Stomach (tissue), 9 donors: ENCODE measurements around the gene NFATC2IP. TPM values are rescaled to one million over a fixed set of nuclear protein-coding genes. Genes with fewer than 3 reads are reported as not detected.
"Not testable (repeated sequence)": the region's sequence is repeated elsewhere in the genome, so short reads cannot be mapped to it uniquely, and the experiment has no call there.

ENCODE experiments used
- DNase-seq, 2 donors: peaks; one replicate each; pipeline versions ENCODE4 v3.0.0 to v3.0.0-alpha.2; 2013 to 2019
- H3K27ac ChIP-seq, 5 donors: fragments of 200-600 bp in 4 of 5; sonication (generic) in 4 of 5; one replicate each; pipeline ENCODE4 v1.5.1; 2013 to 2019; ENCODE audit warnings: mild to moderate bottlenecking in 1 of 5, moderate library complexity in 1 of 5
- H3K27me3 ChIP-seq, 3 donors: fragments of 200-600 bp; sonication (generic); one replicate each; pipeline ENCODE4 v1.5.1; 2017 to 2019; ENCODE audit warnings: mixed run types in 1 of 3
- H3K36me3 ChIP-seq, 4 donors: fragments of 200-600 bp; sonication (generic); 1 replicate in 3 of 4; 2 replicates in 1 of 4; pipeline ENCODE4 v1.5.1; 2016 to 2019
- H3K4me1 ChIP-seq, 4 donors: fragments of 200-600 bp; sonication (generic); one replicate each; pipeline ENCODE4 v1.5.1; 2016 to 2019
- H3K4me3 ChIP-seq, 4 donors: fragments of 200-600 bp; sonication (generic) in 3 of 4; one replicate each; pipeline ENCODE4 v1.5.1; 2016 to 2019; ENCODE audit warnings: mild to moderate bottlenecking in 1 of 4
- H3K9me3 ChIP-seq, 4 donors: fragments of 200-600 bp; sonication (generic); one replicate each; pipeline ENCODE4 v1.5.1; 2016 to 2019
- CTCF ChIP-seq, 7 experiments: fragments of 450-650 bp in 4 of 7; fragments of 200-600 bp in 3 of 7; sonication (generic) in 3 of 7; IDR thresholded peaks; one replicate each; pipeline ENCODE4 v1.5.1; 2016 to 2019; ENCODE audit warnings: antibody characterized with exemption in 7 of 7, control low read depth in 2 of 7, mild to moderate bottlenecking in 1 of 7
- EP300 ChIP-seq: sonication (generic); formaldehyde crosslinking; IDR thresholded peaks from one replicate; pipeline ENCODE4 v1.6.1; 2017; ENCODE audit warnings: antibody characterized with exemption
- POLR2A ChIP-seq, 4 donors: fragments of 450-650 bp; IDR thresholded peaks; one replicate each; pipeline ENCODE4 v1.6.1; 2016; ENCODE audit warnings: antibody characterized with exemption in 4 of 4, control low read depth in 2 of 4, mild to moderate bottlenecking in 1 of 4, moderate library complexity in 1 of 4
- POLR2AphosphoS5 ChIP-seq, 3 donors: sonication (generic); formaldehyde crosslinking; IDR thresholded peaks; one replicate each; pipeline ENCODE4 v1.6.1; 2016; ENCODE audit warnings: antibody characterized with exemption in 3 of 3
- WGBS, 5 donors: extraction: QIAGEN DNeasy Blood & Tissue Kit in 3 of 5; methylation state at CpG; one replicate each; pipeline versions ENCODE4 v1.1.5 to v1.1.7; 2013 to 2018; 5-methylcytosine and 5-hydroxymethylcytosine counted together
- intact Hi-C: fragments of 100-400 bp; cut with DNase I; formaldehyde crosslinking; loops from one replicate; pipeline ENCODE4 v1.15.1; 2023; ENCODE audit warnings: low total_unique reads
- polyA plus RNA-seq, 3 donors: library from polyadenylated mRNA; stranded (reverse); fragments of 200-250 nt; gene quantifications; one replicate each; pipeline ENCODE4 v1.2.3, GENCODE V29; 2013
- total RNA-seq, 5 donors: library from RNA; depleted of rRNA; stranded (reverse); fragments of >200 nt; gene quantifications; one replicate each; pipeline versions ENCODE4 v1.1.0 to v1.2.3, GENCODE V29; 2014 to 2016
- donor health status: healthy with polysubstance abuse.
- donor health status: Bipolar disorder and iron deficiency.
- donor health status: healthy.

The NFATC2IP gene
- total and polyA plus RNA-seq, 8 donors, result 10.4 to 265 (median 31.7) TPM

GRCh38 chr16:28925386-28926228 lies 25.1 kb upstream of the NFATC2IP start:
- Histone ChIP-seq H3K4me3 (peak overlapping the region; percentile 64 to 96 (median 66)), H3K27me3 (no peaks in the 10 kb centered on the region), H3K9me3 (no peaks in the 10 kb centered on the region), H3K4me1 (peaks cover 4 to 31% (median 24%) of the 10 kb centered on the region in 4 donors), H3K27ac (peak overlapping the region; percentile 92 to 100 (median 98)), H3K36me3 (peaks cover 0 to 8% (median 6%) of the 10 kb centered on the region in 4 donors)
- TF ChIP-seq EP300 (no peak), POLR2AphosphoS5 (IDR thresholded peaks at IDR 0.05) (peak in 1 of 3 donors; percentile 6)
- peak; percentile 62 to 94 for DNase-seq
- whole genome bisulfite sequencing, 5 donors, result 0 to 2% (median 1%) methylated on average over 40 to 48 of the region's 48 CpGs
- intact Hi-C loops, result no loop called here

GRCh38 chr16:28926284-28926683 lies 24.5 kb upstream of the NFATC2IP start:
- H3K4me1 ChIP-seq, result peaks cover 4 to 31% (median 24%) of the 10 kb centered on the region in 4 donors
- peak overlapping the region in 3 of 4 donors; percentile 64 to 96 (median 66) for H3K4me3 ChIP-seq
- intact Hi-C loops, DNase-seq, H3K27me3 ChIP-seq, H3K36me3 ChIP-seq, H3K9me3 ChIP-seq: not testable (repeated sequence)
- peak overlapping the region in 4 of 5 donors; percentile 92 to 99 (median 98) for H3K27ac ChIP-seq
- 69 to 73% (median 72%) methylated on average over 2 of the region's 2 CpGs for WGBS, 5 donors

- no peaks in the 10 kb centered on the region for H3K36me3 ChIP-seq
- no peak overlapping the region for H3K27ac ChIP-seq
- no peaks in the 10 kb centered on the region for H3K9me3 ChIP-seq
- TF ChIP-seq POLR2A (IDR thresholded peaks at IDR 0.05) (no peak), CTCF (IDR thresholded peaks at IDR 0.05) (no peak), POLR2AphosphoS5 (IDR thresholded peaks at IDR 0.05) (no peak), EP300 (no peak)
- no peak for DNase-seq
- H3K27me3 ChIP-seq, result no peaks in the 10 kb centered on the region
- intact Hi-C loops, result no loop called here
- 79 to 95% (median 82%) methylated on average over 1 of the region's 1 CpG for WGBS, 5 donors
- peaks cover 4 to 25% (median 22%) of the 10 kb centered on the region in 4 donors for H3K4me1 ChIP-seq
- H3K4me3 ChIP-seq, result no peak overlapping the region
Measured at GRCh38 chr16:28927815-28928214, 22.9 kb upstream of the NFATC2IP start.

- H3K4me1 ChIP-seq, result peaks cover 0 to 8% (median 3%) of the 10 kb centered on the region in 4 donors
- H3K4me3 ChIP-seq, result no peak overlapping the region
- intact Hi-C loops, result loop anchor here (10.0 kb wide), 1 partner anchor 45 kb away; no protein-coding TSS in a partner anchor
- H3K9me3 ChIP-seq, result no peaks in the 10 kb centered on the region
- 84 to 92% (median 88%) methylated on average over 3 of the region's 3 CpGs for WGBS, 5 donors
- DNase-seq, result no peak
- H3K27ac ChIP-seq, result no peak overlapping the region
- no peak for TF ChIP-seq POLR2AphosphoS5 (IDR thresholded peaks at IDR 0.05)
- TF ChIP-seq POLR2A (IDR thresholded peaks at IDR 0.05), result no peak
- no peak for TF ChIP-seq EP300
- TF ChIP-seq CTCF (IDR thresholded peaks at IDR 0.05), result no peak
- no peaks in the 10 kb centered on the region for H3K36me3 ChIP-seq
- no peaks in the 10 kb centered on the region for H3K27me3 ChIP-seq
Measured at GRCh38 chr16:28930203-28930602, 20.5 kb upstream of the NFATC2IP start.

- H3K9me3 ChIP-seq, result no peaks in the 10 kb centered on the region
- no peaks in the 10 kb centered on the region for H3K27me3 ChIP-seq
- WGBS, 5 donors, result 63 to 87% (median 78%) methylated on average over 3 of the region's 3 CpGs
- TF ChIP-seq POLR2AphosphoS5 (IDR thresholded peaks at IDR 0.05), result no peak
- TF ChIP-seq POLR2A (IDR thresholded peaks at IDR 0.05), result no peak
- no peak for TF ChIP-seq EP300
- TF ChIP-seq CTCF (IDR thresholded peaks at IDR 0.05), result no peak
- no peak for DNase-seq
- H3K4me1 ChIP-seq, result peaks cover 0 to 7% (median 3%) of the 10 kb centered on the region in 4 donors
- H3K36me3 ChIP-seq, result no peaks in the 10 kb centered on the region
- no peak overlapping the region for H3K4me3 ChIP-seq
- no peak overlapping the region for H3K27ac ChIP-seq
- intact Hi-C loops, result loop anchor here (10.0 kb wide), 1 partner anchor 46 kb away; no protein-coding TSS in a partner anchor
Measured at GRCh38 chr16:28930652-28931051, 20.1 kb upstream of the NFATC2IP start.
